ENCODE results near the gene LYSMD4. TPM values are rescaled to one million over a fixed set of nuclear protein-coding genes. Genes with fewer than 3 reads are reported as not detected.

The LYSMD4 gene
- total and polyA plus RNA-seq, 2 of the 13 experiments (the other 11 are each of a cell fraction or from before 2014, with no cell fraction given): 7.4 to 8.5 TPM

DNA sequence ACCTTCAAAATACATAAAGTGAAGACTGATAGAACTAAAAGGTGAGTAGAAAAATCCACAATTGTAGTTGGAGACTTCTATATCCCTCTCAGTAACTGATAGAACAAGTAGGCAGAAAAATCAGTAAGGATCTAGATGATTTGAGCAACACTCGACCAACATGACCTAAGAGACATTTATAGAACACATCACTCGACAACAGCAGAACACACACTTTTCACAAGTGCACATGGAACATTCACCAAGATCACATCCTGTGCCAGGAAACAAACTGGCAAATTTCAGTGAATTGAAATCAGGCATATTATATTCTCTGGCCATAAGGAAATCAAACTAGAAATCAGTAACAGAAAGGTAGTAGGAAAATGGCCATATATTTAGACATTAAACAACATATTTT lies 37.1 kb downstream of the LYSMD4 start:
- POLR2A ChIA-PET: no interaction called here

DNA sequence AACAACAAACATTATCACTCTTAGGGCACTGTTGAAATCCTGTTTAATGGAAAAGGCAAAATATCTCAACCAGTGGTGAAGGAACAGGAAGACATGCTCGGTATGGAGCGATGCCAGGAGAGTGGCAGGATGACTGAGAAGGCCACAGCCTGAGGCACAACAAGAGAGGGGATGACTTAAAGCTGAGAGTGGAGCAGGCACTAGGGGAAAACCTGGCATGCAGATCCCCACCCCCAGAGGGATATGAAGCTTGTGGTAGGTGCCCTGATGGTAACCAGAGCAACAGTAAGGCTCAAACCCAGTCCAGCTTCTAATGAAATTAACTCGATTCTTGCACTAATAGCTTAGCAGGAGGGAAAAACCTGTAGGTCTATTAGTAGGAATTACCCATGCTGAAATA lies 40.4 kb downstream of the LYSMD4 start:
- H2AFZ ChIP-seq (ENCODE audit: low read length): no peak overlapping the region
- no TSS peak for BruUV-seq (replicated peaks)
- no peaks in the 10 kb centered on the region for H3K27me3 ChIP-seq (ENCODE audit: control insufficient read depth in 1 of 2, insufficient read depth in 2 of 2, low read length in 2 of 2)
- no peak for TF ChIP-seq ZNF773 (CRISPR knock-in tag; IDR thresholded peaks at IDR 0.05; ENCODE audit: borderline replicate concordance)
- TF ChIP-seq, protein P1, sequence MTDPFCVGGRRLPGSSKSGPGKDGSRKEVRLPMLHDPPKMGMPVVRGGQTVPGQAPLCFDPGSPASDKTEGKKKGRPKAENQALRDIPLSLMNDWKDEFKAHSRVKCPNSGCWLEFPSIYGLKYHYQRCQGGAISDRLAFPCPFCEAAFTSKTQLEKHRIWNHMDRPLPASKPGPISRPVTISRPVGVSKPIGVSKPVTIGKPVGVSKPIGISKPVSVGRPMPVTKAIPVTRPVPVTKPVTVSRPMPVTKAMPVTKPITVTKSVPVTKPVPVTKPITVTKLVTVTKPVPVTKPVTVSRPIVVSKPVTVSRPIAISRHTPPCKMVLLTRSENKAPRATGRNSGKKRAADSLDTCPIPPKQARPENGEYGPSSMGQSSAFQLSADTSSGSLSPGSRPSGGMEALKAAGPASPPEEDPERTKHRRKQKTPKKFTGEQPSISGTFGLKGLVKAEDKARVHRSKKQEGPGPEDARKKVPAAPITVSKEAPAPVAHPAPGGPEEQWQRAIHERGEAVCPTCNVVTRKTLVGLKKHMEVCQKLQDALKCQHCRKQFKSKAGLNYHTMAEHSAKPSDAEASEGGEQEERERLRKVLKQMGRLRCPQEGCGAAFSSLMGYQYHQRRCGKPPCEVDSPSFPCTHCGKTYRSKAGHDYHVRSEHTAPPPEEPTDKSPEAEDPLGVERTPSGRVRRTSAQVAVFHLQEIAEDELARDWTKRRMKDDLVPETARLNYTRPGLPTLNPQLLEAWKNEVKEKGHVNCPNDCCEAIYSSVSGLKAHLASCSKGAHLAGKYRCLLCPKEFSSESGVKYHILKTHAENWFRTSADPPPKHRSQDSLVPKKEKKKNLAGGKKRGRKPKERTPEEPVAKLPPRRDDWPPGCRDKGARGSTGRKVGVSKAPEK (CRISPR knock-in tag; IDR thresholded peaks at IDR 0.05; ENCODE audit: borderline replicate concordance): no peak
- no peak for TF ChIP-seq ZNF224 (CRISPR knock-in tag; IDR thresholded peaks at IDR 0.05)
- no peak for TF ChIP-seq AGO1 (IDR thresholded peaks at IDR 0.05; ENCODE audit: low read depth, low read length, poor library complexity, severe bottlenecking)
- TF ChIP-seq ZNF784 (CRISPR knock-in tag; IDR thresholded peaks at IDR 0.05; ENCODE audit: borderline replicate concordance): no peak
- TF ChIP-seq ONECUT2 (CRISPR knock-in tag; IDR thresholded peaks at IDR 0.05): no peak
- in situ Hi-C loops (cut with HindIII; ENCODE audit: extremely low pct_ligation_motif_present, low pct_unique_long_range_greater_than_20kb) (no loop called here), intact Hi-C loops (cut with micrococcal nuclease; ENCODE audit: unreplicated experiment) (no loop called here)
- no peaks in the 10 kb centered on the region for H3K79me2 ChIP-seq (ENCODE audit: insufficient read depth, low read length)
- no peaks in the 10 kb centered on the region for H4K20me1 ChIP-seq (ENCODE audit: insufficient read depth, low read length)
- no peak for ATAC-seq
- H3K4me2 ChIP-seq (ENCODE audit: low read depth, low read length): no peak overlapping the region
- no peak for FAIRE-seq
- H3K4me3 ChIP-seq (replicated peaks in 1 of 3; ENCODE audit: insufficient read depth in 1 of 3, low read depth in 2 of 3, low read length in 3 of 3): no peak overlapping the region
- WGBS (ENCODE audit: low lambda C conversion rate): 97% methylated on average over 3 of the region's 3 CpGs
- no peak for DNase-seq (ENCODE audit: low spot score)
- H3K36me3 ChIP-seq (replicated peaks in 1 of 2; ENCODE audit: control insufficient read depth in 1 of 2, insufficient read depth in 2 of 2, low read length in 2 of 2): peaks cover 5 to 18% of the 10 kb centered on the region in 2 experiments
- H3K9me3 ChIP-seq (ENCODE audit: low read length): no peaks in the 10 kb centered on the region
- no peak overlapping the region for H3K27ac ChIP-seq (ENCODE audit: extremely low read length, insufficient read depth, low read length)
- no peaks in the 10 kb centered on the region for H3K4me1 ChIP-seq (ENCODE audit: insufficient read depth, low read length)
- POLR2A ChIA-PET: no interaction called here
- CTCF ChIA-PET (ENCODE audit: low intra/inter-chr PET ratio, low total read pairs): no interaction called here
- no peak overlapping the region for H3K9ac ChIP-seq (ENCODE audit: insufficient read depth, low read depth, low read length)

More for the DNA sequence above, 37.1 kb downstream of the LYSMD4 start:
- Histone ChIP-seq H3K9ac (ENCODE audit: insufficient read depth, low read depth, low read length) (no peak overlapping the region), H3K36me3 (replicated peaks in 1 of 2; ENCODE audit: control insufficient read depth in 1 of 2, insufficient read depth in 2 of 2, low read length in 2 of 2) (peaks cover 5 to 12% of the 10 kb centered on the region in 2 experiments), H3K27me3 (ENCODE audit: control insufficient read depth in 1 of 2, insufficient read depth in 2 of 2, low read length in 2 of 2) (no peaks in the 10 kb centered on the region), H3K79me2 (ENCODE audit: insufficient read depth, low read length) (no peaks in the 10 kb centered on the region), H3K27ac (ENCODE audit: extremely low read length, insufficient read depth, low read length) (no peak overlapping the region), H3K4me2 (ENCODE audit: low read depth, low read length) (no peak overlapping the region), H3K4me1 (ENCODE audit: insufficient read depth, low read length) (no peaks in the 10 kb centered on the region), H3K4me3 (replicated peaks in 1 of 3; ENCODE audit: insufficient read depth in 1 of 3, low read depth in 2 of 3, low read length in 3 of 3) (no peak overlapping the region), H2AFZ (ENCODE audit: low read length) (no peak overlapping the region), H3K9me3 (ENCODE audit: low read length) (no peaks in the 10 kb centered on the region), H4K20me1 (ENCODE audit: insufficient read depth, low read length) (no peaks in the 10 kb centered on the region)
- DNase-seq (ENCODE audit: low spot score): no peak
- BruUV-seq (replicated peaks): no TSS peak
- no peak for FAIRE-seq
- in situ Hi-C loops (cut with HindIII; ENCODE audit: extremely low pct_ligation_motif_present, low pct_unique_long_range_greater_than_20kb): no loop called here
- TF ChIP-seq KLF11 (CRISPR knock-in tag; IDR thresholded peaks at IDR 0.05): no peak
- CTCF ChIA-PET (ENCODE audit: low intra/inter-chr PET ratio, low total read pairs): no interaction called here
- intact Hi-C loops (cut with micrococcal nuclease; ENCODE audit: unreplicated experiment): no loop called here
- 100% methylated on average over 2 of the region's 2 CpGs for WGBS (ENCODE audit: low lambda C conversion rate)
- no peak for ATAC-seq

Measured in HepG2 (cell line).